GM12878 (cell line): ENCODE measurements around the gene MPEG1.

Source experiments
- POLR2AphosphoS5 ChIP-seq: IDR thresholded peaks from 2 replicates; pipeline ENCODE4 v1.6.1; 2011; ENCODE audit warnings: mild to moderate bottlenecking, low read length, inconsistent platforms
- SMC3 ChIP-seq: IDR thresholded peaks from 2 replicates; pipeline ENCODE4 v1.6.1; 2011; ENCODE audit warnings: low read length, improper control_type of control experiment, borderline replicate concordance
- TCF12 ChIP-seq: IDR thresholded peaks from 2 replicates; pipeline ENCODE4 v1.6.1; 2011; ENCODE audit warnings: low read depth, mild to moderate bottlenecking, low read length

DNA sequence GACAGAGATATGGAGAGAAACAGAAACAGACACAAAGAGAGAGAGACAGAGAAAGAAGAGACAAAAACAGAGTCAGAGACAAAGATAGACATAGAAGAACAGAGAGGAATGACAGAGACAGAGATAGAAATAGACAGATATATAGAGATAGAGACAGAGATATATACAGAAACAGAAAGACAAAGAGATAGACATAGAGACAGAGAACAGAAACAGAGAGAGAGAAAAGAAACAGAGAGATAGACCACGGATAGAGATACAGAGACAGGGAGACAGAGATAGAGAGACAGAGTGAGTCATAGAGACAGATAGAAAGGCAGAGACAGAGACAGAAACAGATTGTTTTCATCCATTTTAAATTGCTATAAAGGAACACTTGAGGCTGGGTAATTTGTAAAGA lies 12.3 kb upstream of the MPEG1 start:
- no peak for TF ChIP-seq POLR2AphosphoS5
- no peak for TF ChIP-seq SMC3
- TF ChIP-seq TCF12: no peak
